ENCODE results near the gene AFAP1.

Gene AFAP1

GRCh38 chr4:7912826-7913225 is 26.8 kb downstream of the AFAP1 start:
- DNase-seq, result no peak

DNA sequence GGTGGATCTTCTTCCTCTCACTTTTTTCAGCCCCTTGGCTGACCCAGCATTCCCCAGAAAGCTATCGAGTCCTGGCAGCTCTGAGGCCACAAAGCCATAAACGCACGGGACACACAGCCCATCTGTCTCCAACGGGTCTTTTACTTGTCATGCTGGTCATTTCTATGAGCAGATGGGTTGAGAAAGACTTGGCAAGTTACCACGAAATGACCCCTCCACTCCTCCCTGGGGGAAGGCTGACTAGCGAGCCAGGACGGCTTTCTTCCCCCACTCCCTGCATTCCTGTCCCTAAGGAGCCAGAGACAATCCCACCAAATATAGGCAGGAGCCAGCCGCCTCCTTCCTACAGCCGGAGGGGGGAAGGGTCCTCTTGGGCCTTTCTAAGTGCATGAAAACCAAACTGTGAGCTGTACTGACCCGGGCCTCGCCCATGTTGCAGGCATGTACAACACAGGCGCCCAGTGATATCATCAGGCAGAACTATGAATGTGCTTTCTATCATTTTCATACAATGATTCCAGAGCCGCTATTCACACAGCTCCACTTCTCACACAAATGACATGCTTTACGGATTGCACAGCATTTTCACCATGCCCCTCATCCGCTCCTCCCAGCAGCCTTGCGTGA is 28.6 kb downstream of the AFAP1 start:
- DNase-seq, result peak; percentile 88

DNA sequence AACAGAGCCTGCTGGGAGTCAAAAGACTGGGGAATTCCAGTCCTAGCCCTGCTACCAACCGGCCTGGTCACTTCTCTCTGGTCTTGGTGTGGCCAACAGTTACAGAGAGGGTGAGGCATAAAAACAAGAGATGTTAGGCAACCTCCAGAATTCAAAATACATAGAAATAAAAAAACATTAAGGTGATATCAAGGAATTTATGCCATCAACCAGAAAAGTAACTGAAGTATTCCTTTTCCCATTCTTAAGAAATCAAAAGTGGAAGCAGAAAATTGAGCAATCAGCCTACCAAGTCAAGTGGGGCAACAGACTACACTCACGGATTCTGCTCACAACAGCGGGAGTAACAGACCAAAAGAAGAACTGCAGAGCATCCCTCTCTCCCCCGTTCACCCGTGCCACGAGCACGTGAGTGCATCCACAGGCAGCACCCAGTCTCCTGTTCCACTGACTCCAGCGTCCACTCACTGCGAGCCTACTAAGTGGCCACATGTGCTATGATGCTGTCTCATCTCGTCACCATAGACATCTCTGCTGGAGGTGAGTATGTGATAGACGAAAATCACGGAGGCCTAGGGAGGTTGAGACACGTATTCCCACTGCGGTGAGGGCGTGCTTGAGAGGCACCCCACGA is 29.3 kb downstream of the AFAP1 start:
- DNase-seq, result peak; percentile 24

DNA sequence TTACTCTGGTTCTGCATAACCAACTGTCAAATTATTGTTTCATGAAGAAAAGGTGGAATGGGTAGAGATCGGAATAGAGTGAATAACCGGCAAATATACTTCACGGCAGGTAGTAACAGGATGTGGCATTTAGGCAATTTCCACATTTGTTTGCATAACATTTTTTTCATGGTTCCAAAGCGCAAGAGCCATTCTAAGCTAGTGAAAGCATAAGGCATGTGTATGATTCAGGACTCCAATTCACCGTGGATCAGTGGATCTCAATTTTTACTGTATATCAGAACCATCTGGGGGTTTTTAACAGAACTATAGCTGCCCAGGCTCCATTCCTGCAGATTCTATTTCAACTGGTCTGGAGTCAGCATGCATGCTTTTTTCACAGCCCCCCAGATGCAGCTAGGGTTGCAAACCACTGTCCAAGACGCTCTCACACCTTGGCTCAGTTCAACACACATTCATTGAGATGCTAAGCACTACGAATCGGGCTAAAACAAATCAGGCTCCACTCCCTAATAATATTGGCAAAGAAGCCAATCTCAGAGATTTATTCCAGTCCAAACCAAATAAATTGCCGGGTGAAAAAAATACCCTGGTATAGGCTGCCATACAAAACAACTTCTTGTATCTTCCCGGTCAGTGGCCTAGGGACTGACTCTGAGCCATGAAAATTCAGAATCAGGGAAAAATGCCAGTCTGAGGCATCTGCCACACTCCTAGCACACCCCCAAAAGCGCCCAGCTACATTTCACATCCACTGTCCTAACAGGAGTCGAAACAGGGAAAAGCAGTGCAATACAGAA is 30.0 kb downstream of the AFAP1 start:
- DNase-seq, result peak; percentile 71

GRCh38 chr4:7908668-7909067 is 31.0 kb downstream of the AFAP1 start:
- peak; percentile 43 for DNase-seq

GRCh38 chr4:7907142-7907541 is 32.5 kb downstream of the AFAP1 start:
- DNase-seq, result peak; percentile 23

- peak; percentile 18 for DNase-seq
Measured at GRCh38 chr4:7906171-7906701, 33.4 kb downstream of the AFAP1 start.

- DNase-seq, result peak; percentile 48
Measured at GRCh38 chr4:7904952-7905915, 34.4 kb downstream of the AFAP1 start.

DNA sequence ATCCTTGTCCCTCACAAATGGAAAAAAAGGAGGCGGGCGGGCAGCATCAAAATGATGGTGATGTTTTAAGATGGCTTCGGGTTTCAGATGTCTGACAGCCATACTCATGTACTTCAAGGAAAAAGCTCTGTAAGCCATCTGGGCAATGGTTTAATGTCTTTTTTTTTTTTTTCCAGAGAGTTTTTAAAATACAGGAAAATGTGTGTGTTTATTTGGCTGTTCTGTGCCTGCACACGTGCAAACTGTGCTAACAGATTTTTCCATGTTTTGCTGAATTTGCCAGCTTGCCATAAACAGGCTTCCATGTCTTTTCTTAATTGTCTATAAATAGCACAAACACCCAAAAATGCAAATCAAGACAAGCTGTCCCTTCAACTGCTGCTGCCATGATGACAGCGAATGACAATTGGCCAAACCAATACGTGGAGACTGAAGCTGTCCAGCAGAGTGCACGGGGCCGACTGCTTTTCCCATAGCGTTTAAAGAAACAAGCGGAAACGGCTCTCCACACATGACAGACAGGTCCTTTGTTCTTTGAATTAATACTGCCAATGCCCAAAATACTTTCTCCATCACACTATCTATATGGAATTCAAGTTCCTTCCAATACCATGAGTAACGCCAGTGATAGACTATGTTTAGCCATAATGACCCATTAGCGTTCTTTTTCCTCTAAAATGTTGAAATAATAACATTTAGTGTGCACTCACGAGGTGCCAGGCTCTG is 35.7 kb downstream of the AFAP1 start:
- DNase-seq, result peak; percentile 49

GRCh38 chr4:7902826-7903225 is 36.8 kb downstream of the AFAP1 start:
- DNase-seq, result peak; percentile 38

- DNase-seq, result peak; percentile 92
Measured at GRCh38 chr4:7902101-7902553, 37.5 kb downstream of the AFAP1 start.

GRCh38 chr4:7901311-7901885 is 38.3 kb downstream of the AFAP1 start:
- DNase-seq, result peak; percentile 64

- peak; percentile 30 for DNase-seq
Measured at GRCh38 chr4:7900334-7900909, 39.2 kb downstream of the AFAP1 start.

DNA sequence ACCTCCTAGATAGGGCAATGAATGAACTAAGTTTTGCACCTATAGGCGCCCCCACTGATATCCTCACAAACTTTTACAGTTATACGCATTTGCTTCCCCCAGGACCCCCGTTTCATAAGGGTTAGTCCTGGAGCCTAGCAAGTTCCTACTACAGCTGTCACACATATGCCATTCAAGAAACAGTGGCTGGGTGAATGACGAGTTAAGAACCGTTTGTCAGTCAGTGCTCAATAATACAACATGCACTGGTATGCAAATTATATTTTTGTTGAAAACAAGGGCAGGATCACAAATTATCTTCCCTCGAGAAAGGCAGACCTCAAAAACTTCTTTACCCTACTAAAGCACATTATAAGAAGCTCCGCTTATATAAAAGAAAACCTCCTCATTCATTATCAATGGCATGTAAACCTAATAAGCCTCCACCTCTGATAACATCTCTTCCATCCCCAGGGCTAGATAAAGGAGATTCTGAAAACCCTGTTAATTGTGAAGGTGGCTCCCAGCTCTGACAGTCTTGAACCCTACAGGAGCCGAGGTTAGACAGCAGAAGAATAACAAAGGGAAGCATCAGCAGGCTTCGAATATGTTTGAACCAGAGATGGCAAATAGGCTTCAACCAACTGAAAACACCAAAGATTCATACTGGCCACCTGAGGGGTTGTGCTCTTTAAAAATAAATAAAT is 40.3 kb downstream of the AFAP1 start:
- no peak for DNase-seq

GRCh38 chr4:7898385-7898784 is 41.3 kb downstream of the AFAP1 start:
- DNase-seq, result no peak

DNA sequence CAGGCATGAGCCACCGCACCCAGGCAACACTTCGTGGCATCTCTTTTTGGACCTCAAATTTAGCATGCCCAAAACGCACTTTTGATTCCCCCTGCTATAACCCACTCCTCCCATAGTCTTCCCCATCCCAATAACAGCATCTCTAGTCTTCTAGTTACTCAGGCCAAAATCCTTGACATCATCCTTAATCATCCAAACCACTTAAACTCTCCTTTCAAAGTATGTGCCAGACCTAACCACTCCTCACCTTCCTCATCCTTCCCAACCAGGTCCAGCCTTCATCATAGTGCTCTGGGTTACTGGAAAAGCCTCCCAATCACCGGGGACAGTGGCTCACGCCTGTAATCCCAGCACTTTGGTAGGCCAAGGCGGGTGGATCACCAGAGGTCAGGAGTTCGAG is 41.9 kb downstream of the AFAP1 start:
- DNase-seq, result no peak

- peak; percentile 82 for DNase-seq
Measured at GRCh38 chr4:7894677-7895181, 44.9 kb downstream of the AFAP1 start.

DNA sequence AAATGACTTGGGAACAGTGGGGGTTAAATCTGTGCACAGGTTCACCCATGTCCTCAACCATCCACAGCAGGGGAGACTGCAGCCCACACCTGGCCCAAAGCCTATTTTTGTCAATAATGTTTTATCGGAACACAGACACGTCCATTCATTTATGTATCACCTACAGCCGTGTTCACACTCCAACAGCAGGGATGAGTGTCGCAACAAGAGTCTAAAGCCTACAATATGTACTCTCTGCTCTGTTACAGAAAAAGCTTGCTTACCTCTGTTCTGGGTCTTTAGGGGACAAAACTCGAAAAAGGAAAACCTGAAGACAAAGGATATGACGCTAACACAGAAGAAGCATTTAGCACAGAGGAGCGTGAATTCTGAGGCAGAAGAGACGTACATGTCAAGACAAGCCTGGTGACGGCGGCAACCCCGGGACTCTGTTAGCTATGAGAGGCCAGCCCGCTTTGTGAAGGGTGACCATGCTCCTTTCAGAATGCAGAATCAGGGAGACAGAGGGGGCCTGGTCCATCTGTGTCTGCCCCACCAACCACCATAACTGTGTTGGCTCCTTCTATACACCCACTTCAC is 45.5 kb downstream of the AFAP1 start:
- peak; percentile 38 for DNase-seq

GRCh38 chr4:7893539-7893938 is 46.1 kb downstream of the AFAP1 start:
- no peak for DNase-seq

Data from NCI-H69 (cell line).